ENCODE results near the gene SAP30BP. TPM values are rescaled to one million over a fixed set of nuclear protein-coding genes. Genes with fewer than 3 reads are reported as not detected.

The SAP30BP gene
- total RNA-seq, 1 experiment from 2014 or later, result 89.7 TPM

GRCh38 chr17:75681289-75681688 lies 14.2 kb downstream of the SAP30BP start:
- Histone ChIP-seq H3K9ac (ENCODE audit: extremely low read depth, insufficient read length, low read length) (no peak overlapping the region), H3T11ph (ENCODE audit: low read length) (no peak overlapping the region), H2BK15ac (ENCODE audit: low read depth, low read length) (no peak overlapping the region), H3K4me1 (ENCODE audit: insufficient read depth, low read length) (no peaks in the 10 kb centered on the region), H2AK5ac (ENCODE audit: insufficient read length, low read length) (no peak overlapping the region), H3K18ac (ENCODE audit: insufficient read length, low read depth, low read length) (no peak overlapping the region), H3K79me1 (ENCODE audit: insufficient read depth, low read depth, low read length, poor library complexity, severe bottlenecking) (peaks cover 2% of the 10 kb centered on the region), H4K91ac (ENCODE audit: insufficient read length, low read depth, low read length) (no peak overlapping the region), H3K9me3 (ENCODE audit: control insufficient read depth, low read depth, low read length) (no peaks in the 10 kb centered on the region), H4K20me1 (ENCODE audit: control insufficient read depth, insufficient read depth, insufficient read length) (no peaks in the 10 kb centered on the region), H3K4me2 (ENCODE audit: insufficient read depth, insufficient read length, low read length) (no peak overlapping the region), H3K14ac (ENCODE audit: insufficient read depth, low read length) (no peak overlapping the region), H2BK5ac (ENCODE audit: insufficient read length, low read length) (no peak overlapping the region), H2BK120ac (ENCODE audit: low read depth, low read length, poor library complexity, severe bottlenecking) (no peak overlapping the region), H3K27me3 (ENCODE audit: insufficient read depth, low read length) (no peaks in the 10 kb centered on the region), H4K5ac (ENCODE audit: insufficient read length, low read depth, low read length) (no peak overlapping the region), H3K23me2 (ENCODE audit: insufficient read length, low read depth, low read length, poor library complexity, severe bottlenecking) (no peaks in the 10 kb centered on the region), H3K23ac (ENCODE audit: insufficient read length, low read depth, low read length) (no peak overlapping the region), H3K4ac (ENCODE audit: low read depth, low read length) (no peak overlapping the region), H3K79me2 (ENCODE audit: insufficient read depth, low read length) (peaks cover 1% of the 10 kb centered on the region; the same call in 1 of the 2 replicates), H3K56ac (ENCODE audit: insufficient read length, low read depth, low read length) (no peak overlapping the region), H2AFZ (ENCODE audit: low read length) (no peak overlapping the region), H2BK20ac (ENCODE audit: low read depth, low read length, poor library complexity, severe bottlenecking) (no peak overlapping the region), H3K27ac (ENCODE audit: insufficient read length, low read depth, low read length) (no peak overlapping the region), H2BK12ac (ENCODE audit: insufficient read length, low read depth, low read length) (no peak overlapping the region), H4K8ac (replicated peaks; ENCODE audit: insufficient read length, low read depth, low read length) (no peak overlapping the region)
- no peak for DNase-seq
- peaks cover 3 to 31% (median 16%) of the 10 kb centered on the region in 3 experiments; a peak in 6 of 7 replicates for H3K36me3 Mint-ChIP-seq (ENCODE audit: insufficient read depth in 1 of 3, low read depth in 3 of 3)
- no peak overlapping the region for H3K4me3 Mint-ChIP-seq
- peak overlapping the region in 1 of 3 experiments; percentile 57; a peak in 1 of 7 replicates for H3K27ac Mint-ChIP-seq
- no peaks in the 10 kb centered on the region for H3K9me3 Mint-ChIP-seq
- no peak for TF ChIP-seq CTCF (conservative IDR thresholded peaks at IDR 0.05)
- no peaks in the 10 kb centered on the region for H3K4me1 Mint-ChIP-seq
- H3K27me3 Mint-ChIP-seq (ENCODE audit: low read depth), result no peaks in the 10 kb centered on the region
- no CpG with 5 or more reads among the region's 3 CpGs for WGBS (ENCODE audit: extremely low coverage, insufficient read length, low lambda C conversion rate)

Measured in H9 (cell line).